Measurements from ENCODE around the gene WDR27.

The WDR27 gene

DNA sequence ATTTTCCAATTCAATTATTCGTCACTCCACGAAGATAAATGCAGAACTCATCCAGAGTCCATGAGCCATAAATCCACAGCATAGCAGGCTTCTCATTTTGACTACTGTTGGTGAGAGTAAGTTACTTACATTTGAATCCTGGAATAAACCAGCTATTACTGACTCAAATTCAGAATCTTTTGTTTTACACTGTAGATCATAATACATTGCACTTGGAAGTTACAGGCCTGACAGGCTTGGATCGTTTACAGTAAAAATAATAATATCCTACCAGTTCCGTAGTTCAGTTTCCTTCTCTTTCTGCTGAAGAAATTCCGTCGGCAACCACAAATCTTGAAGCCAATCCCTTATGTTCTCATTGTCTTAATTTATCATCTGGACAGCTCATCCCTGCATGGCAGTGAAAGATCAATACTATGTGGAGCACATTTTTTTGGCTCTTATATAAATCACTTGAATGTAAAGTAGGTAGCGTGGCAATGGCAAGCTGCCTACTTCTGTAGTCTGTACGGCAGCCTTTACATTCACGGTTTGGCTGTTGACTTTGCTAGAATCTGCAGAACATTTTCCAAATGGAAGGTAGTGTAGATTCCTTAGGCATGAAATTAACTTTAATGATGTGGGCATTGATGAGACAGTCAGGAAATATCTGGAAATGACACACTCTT is 142.9 kb downstream of the WDR27 start:
- Histone ChIP-seq H3K27ac (ENCODE audit: low read depth, low read length) (no peak overlapping the region), H3K9ac (ENCODE audit: low read length) (no peak overlapping the region), H3K4me1 (ENCODE audit: control insufficient read depth, insufficient read depth, low read length) (no peaks in the 10 kb centered on the region), H3K36me3 (ENCODE audit: control insufficient read depth, insufficient read depth, low read length) (no peaks in the 10 kb centered on the region), H3K4me3 (ENCODE audit: low read length) (no peak overlapping the region), H3K27me3 (ENCODE audit: control insufficient read depth, insufficient read depth, low read length) (no peaks in the 10 kb centered on the region)

DNA sequence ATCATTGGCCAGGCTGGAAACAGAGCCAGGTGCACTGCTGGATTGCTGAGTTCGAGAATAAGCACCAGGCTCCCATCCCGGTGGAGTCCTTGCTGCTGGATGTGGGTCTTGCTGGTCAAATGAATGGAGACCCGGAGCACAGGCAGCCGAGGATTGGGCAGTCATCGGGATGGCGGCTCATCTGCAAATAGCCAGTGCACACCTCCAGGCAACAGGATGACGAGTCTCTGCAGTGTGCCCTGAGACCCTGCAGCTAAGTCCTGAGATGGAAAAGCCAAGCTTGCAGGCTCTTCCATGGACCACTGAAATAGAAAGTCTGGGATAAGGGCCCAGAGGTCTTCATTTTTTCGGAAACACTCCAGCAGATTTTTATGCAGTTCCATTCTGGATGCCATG is 143.5 kb downstream of the WDR27 start:
- no peak overlapping the region for H3K9ac ChIP-seq (ENCODE audit: low read length)
- no peak overlapping the region for H3K27ac ChIP-seq (ENCODE audit: low read depth, low read length)
- no peaks in the 10 kb centered on the region for H3K36me3 ChIP-seq (ENCODE audit: control insufficient read depth, insufficient read depth, low read length)

GRCh38 chr6:169557887-169558286 is 143.9 kb downstream of the WDR27 start:
- no peak overlapping the region for H3K27ac ChIP-seq (ENCODE audit: low read depth, low read length)
- H3K36me3 ChIP-seq (ENCODE audit: control insufficient read depth, insufficient read depth, low read length), result no peaks in the 10 kb centered on the region
- H3K27me3 ChIP-seq (ENCODE audit: control insufficient read depth, insufficient read depth, low read length), result no peaks in the 10 kb centered on the region
- H3K4me1 ChIP-seq (ENCODE audit: control insufficient read depth, insufficient read depth, low read length), result no peaks in the 10 kb centered on the region
- H3K4me3 ChIP-seq (ENCODE audit: low read length), result no peak overlapping the region
- H3K9ac ChIP-seq (ENCODE audit: low read length), result no peak overlapping the region

More for the DNA sequence above, 143.5 kb downstream of the WDR27 start:
- H3K27me3 ChIP-seq (ENCODE audit: control insufficient read depth, insufficient read depth, low read length), result no peaks in the 10 kb centered on the region
- H3K4me3 ChIP-seq (ENCODE audit: low read length), result no peak overlapping the region
- no peaks in the 10 kb centered on the region for H3K4me1 ChIP-seq (ENCODE audit: control insufficient read depth, insufficient read depth, low read length)

- Histone ChIP-seq H3K4me1 (ENCODE audit: control insufficient read depth, insufficient read depth, low read length) (no peaks in the 10 kb centered on the region), H3K9ac (ENCODE audit: low read length) (no peak overlapping the region), H3K36me3 (ENCODE audit: control insufficient read depth, insufficient read depth, low read length) (no peaks in the 10 kb centered on the region), H3K27me3 (ENCODE audit: control insufficient read depth, insufficient read depth, low read length) (no peaks in the 10 kb centered on the region), H3K4me3 (ENCODE audit: low read length) (no peak overlapping the region), H3K27ac (ENCODE audit: low read depth, low read length) (no peak overlapping the region)
Measured at GRCh38 chr6:169556758-169557548, 144.9 kb downstream of the WDR27 start.

DNA sequence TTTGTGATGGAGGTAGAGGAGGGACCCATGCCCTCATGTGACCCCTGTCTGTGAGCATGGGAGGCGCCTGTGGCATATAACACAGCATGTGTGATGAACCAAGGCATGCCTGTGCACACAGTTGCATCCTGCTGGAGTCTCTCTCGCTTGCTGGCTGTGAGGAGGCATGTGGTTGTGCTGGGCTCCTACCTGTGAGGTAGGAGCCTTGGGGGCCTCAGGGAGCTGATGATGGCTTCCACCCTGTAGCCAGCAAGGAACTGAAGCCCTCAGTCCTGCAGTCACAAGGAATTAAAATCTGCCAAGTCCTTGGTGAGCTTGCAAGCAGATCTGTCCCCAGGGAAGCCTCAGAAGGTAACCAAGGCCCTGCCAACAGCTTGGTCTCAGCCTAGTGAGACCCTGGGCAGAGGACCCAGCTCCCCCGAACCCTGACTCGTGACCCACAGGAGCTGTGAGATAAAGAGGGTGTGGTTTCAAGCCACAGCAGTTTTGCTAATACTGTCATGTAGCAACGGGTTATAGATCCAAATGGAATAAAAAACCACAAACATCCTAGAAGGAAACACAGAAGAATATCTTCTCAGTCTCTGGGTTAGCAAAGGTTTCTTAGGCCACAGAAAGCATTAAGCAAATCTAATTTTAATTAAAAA is 145.7 kb downstream of the WDR27 start:
- Histone ChIP-seq H3K36me3 (ENCODE audit: control insufficient read depth, insufficient read depth, low read length) (no peaks in the 10 kb centered on the region), H3K27ac (ENCODE audit: low read depth, low read length) (no peak overlapping the region), H3K9ac (ENCODE audit: low read length) (no peak overlapping the region), H3K27me3 (ENCODE audit: control insufficient read depth, insufficient read depth, low read length) (no peaks in the 10 kb centered on the region), H3K4me3 (ENCODE audit: low read length) (no peak overlapping the region), H3K4me1 (ENCODE audit: control insufficient read depth, insufficient read depth, low read length) (no peaks in the 10 kb centered on the region)

GRCh38 chr6:169545982-169546381 is 155.8 kb downstream of the WDR27 start:
- H3K4me3 ChIP-seq (ENCODE audit: low read length), result no peak overlapping the region
- no peaks in the 10 kb centered on the region for H3K27me3 ChIP-seq (ENCODE audit: control insufficient read depth, insufficient read depth, low read length)
- no peaks in the 10 kb centered on the region for H3K4me1 ChIP-seq (ENCODE audit: control insufficient read depth, insufficient read depth, low read length)
- H3K27ac ChIP-seq (ENCODE audit: low read depth, low read length), result no peak overlapping the region
- H3K9ac ChIP-seq (ENCODE audit: low read length), result no peak overlapping the region
- no peaks in the 10 kb centered on the region for H3K36me3 ChIP-seq (ENCODE audit: control insufficient read depth, insufficient read depth, low read length)

- H3K36me3 ChIP-seq (ENCODE audit: control insufficient read depth, insufficient read depth, low read length), result no peaks in the 10 kb centered on the region
Measured at GRCh38 chr6:169543704-169544103, 158.1 kb downstream of the WDR27 start.

DNA sequence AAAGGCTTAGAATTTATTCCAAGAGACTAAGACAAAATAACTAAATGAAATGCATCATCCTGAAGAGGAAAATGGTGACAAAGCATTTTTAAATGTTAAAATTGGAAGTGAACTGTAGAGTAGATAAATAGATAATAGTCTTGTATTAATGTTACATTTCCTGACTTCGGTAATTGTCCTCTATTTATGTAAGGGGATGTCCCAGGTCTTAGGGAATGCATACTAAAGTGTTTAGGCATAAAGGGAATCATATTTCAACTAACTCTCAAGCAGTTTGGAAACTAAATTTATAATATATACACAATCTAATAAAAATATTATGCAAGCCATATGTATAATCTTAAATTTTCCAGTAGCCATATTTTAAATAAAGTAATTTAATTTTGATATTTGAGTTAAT is 159.3 kb downstream of the WDR27 start:
- Histone ChIP-seq H3K9ac (ENCODE audit: low read length) (no peak overlapping the region), H3K36me3 (ENCODE audit: control insufficient read depth, insufficient read depth, low read length) (no peaks in the 10 kb centered on the region), H3K4me3 (ENCODE audit: low read length) (no peak overlapping the region), H3K4me1 (ENCODE audit: control insufficient read depth, insufficient read depth, low read length) (no peaks in the 10 kb centered on the region), H3K27ac (ENCODE audit: low read depth, low read length) (no peak overlapping the region), H3K27me3 (ENCODE audit: control insufficient read depth, insufficient read depth, low read length) (no peaks in the 10 kb centered on the region)

More at GRCh38 chr6:169543704-169544103, 158.1 kb downstream of the WDR27 start:
- no peak overlapping the region for H3K27ac ChIP-seq (ENCODE audit: low read depth, low read length)
- H3K27me3 ChIP-seq (ENCODE audit: control insufficient read depth, insufficient read depth, low read length), result no peaks in the 10 kb centered on the region
- no peak overlapping the region for H3K9ac ChIP-seq (ENCODE audit: low read length)
- no peak overlapping the region for H3K4me3 ChIP-seq (ENCODE audit: low read length)
- H3K4me1 ChIP-seq (ENCODE audit: control insufficient read depth, insufficient read depth, low read length), result no peaks in the 10 kb centered on the region

- no peak overlapping the region for H3K9ac ChIP-seq (ENCODE audit: low read length)
- peaks cover 3% of the 10 kb centered on the region for H3K4me1 ChIP-seq (ENCODE audit: control insufficient read depth, insufficient read depth, low read length)
- H3K27me3 ChIP-seq (ENCODE audit: control insufficient read depth, insufficient read depth, low read length), result no peaks in the 10 kb centered on the region
- H3K36me3 ChIP-seq (ENCODE audit: control insufficient read depth, insufficient read depth, low read length), result no peaks in the 10 kb centered on the region
- no peak overlapping the region for H3K4me3 ChIP-seq (ENCODE audit: low read length)
- H3K27ac ChIP-seq (ENCODE audit: low read depth, low read length), result no peak overlapping the region
Measured at GRCh38 chr6:169539176-169539897, 162.5 kb downstream of the WDR27 start.

DNA sequence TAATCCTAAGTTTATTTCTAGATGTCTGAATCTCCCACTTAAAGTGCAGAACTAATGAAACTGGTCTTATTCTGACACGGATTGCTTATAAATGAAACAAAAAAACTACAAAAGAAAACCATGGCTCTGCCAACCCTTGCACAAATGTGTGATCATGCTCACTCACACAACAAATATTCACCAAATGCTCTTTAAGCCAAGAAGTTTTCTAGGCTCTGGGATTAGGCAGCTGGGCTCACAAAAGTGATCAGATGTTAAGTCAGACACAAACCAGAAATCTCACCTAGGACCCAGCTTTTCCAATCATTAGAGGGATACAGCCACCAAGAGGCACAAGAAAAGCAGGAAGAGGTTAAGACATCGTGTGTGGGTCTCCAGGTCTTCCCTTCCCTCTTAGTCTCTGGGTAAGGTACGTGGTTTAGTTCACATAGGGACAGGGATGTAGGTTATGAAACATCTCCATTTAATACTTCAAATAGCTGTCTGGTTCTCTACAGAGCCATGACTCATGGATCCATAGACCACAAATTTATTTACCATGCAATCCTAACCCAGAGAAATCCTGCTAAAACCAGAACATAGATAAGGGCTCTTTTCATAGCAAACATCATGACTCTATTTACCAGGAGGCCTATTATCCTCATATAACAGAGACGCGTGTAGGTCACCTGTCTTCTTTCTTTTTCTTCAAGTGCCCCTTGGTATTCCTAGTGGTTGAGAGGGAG is 165.2 kb downstream of the WDR27 start:
- Histone ChIP-seq H3K27me3 (ENCODE audit: control insufficient read depth, insufficient read depth, low read length) (no peaks in the 10 kb centered on the region), H3K4me3 (ENCODE audit: low read length) (no peak overlapping the region), H3K36me3 (ENCODE audit: control insufficient read depth, insufficient read depth, low read length) (no peaks in the 10 kb centered on the region), H3K27ac (ENCODE audit: low read depth, low read length) (no peak overlapping the region), H3K4me1 (ENCODE audit: control insufficient read depth, insufficient read depth, low read length) (peaks cover 3% of the 10 kb centered on the region), H3K9ac (ENCODE audit: low read length) (no peak overlapping the region)

- H3K4me1 ChIP-seq (ENCODE audit: control insufficient read depth, insufficient read depth, low read length), result peaks cover 21% of the 10 kb centered on the region
- H3K27me3 ChIP-seq (ENCODE audit: control insufficient read depth, insufficient read depth, low read length), result no peaks in the 10 kb centered on the region
- no peak overlapping the region for H3K9ac ChIP-seq (ENCODE audit: low read length)
- H3K4me3 ChIP-seq (ENCODE audit: low read length), result no peak overlapping the region
- H3K36me3 ChIP-seq (ENCODE audit: control insufficient read depth, insufficient read depth, low read length), result no peaks in the 10 kb centered on the region
- no peak overlapping the region for H3K27ac ChIP-seq (ENCODE audit: low read depth, low read length)
Measured at GRCh38 chr6:169534039-169534421, 167.8 kb downstream of the WDR27 start.

Data from rectal smooth muscle tissue (tissue), 1 donor.